ENCODE measurements around the gene TAL1.

DNA sequence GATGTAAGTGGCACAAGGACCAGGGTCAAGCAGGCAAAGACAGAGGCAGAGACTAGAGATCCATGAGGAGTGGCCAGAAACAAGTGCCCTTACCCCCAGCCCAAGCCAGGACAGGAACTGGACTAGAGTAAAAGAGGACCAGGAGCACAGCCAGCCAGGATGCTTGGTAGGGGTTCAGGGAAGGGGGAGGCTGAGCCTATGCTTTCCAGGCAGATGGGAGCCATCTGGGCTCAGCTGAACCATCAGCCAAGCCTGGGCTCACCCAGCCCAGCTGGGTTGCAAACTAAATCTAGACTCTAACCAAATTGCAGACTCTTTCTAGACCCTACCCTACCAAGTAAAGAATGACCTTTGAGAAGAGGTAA is 57.4 kb downstream of the TAL1 start:
- TF ChIP-seq, protein P1, sequence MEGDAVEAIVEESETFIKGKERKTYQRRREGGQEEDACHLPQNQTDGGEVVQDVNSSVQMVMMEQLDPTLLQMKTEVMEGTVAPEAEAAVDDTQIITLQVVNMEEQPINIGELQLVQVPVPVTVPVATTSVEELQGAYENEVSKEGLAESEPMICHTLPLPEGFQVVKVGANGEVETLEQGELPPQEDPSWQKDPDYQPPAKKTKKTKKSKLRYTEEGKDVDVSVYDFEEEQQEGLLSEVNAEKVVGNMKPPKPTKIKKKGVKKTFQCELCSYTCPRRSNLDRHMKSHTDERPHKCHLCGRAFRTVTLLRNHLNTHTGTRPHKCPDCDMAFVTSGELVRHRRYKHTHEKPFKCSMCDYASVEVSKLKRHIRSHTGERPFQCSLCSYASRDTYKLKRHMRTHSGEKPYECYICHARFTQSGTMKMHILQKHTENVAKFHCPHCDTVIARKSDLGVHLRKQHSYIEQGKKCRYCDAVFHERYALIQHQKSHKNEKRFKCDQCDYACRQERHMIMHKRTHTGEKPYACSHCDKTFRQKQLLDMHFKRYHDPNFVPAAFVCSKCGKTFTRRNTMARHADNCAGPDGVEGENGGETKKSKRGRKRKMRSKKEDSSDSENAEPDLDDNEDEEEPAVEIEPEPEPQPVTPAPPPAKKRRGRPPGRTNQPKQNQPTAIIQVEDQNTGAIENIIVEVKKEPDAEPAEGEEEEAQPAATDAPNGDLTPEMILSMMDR (IDR thresholded peaks at IDR 0.05) = no peak
- no peak for TF ChIP-seq POLR2A (IDR thresholded peaks at IDR 0.05)
